Stomach (tissue), 4 donors: ENCODE data around the gene THSD7B.

Source experiments
- CTCF ChIP-seq, 7 experiments: fragments of 450-650 bp in 4 of 7; fragments of 200-600 bp in 3 of 7; sonication (generic) in 3 of 7; IDR thresholded peaks; one replicate each; pipeline ENCODE4 v1.5.1; 2016 to 2019; ENCODE audit warnings: antibody characterized with exemption in 7 of 7, control low read depth in 2 of 7, mild to moderate bottlenecking in 1 of 7
- POLR2A ChIP-seq, 4 donors: fragments of 450-650 bp; IDR thresholded peaks; one replicate each; pipeline ENCODE4 v1.6.1; 2016; ENCODE audit warnings: antibody characterized with exemption in 4 of 4, control low read depth in 2 of 4, mild to moderate bottlenecking in 1 of 4, moderate library complexity in 1 of 4

GRCh38 chr2:137718786-137719185 is 953.4 kb downstream of the THSD7B start:
- no peak for TF ChIP-seq CTCF (IDR thresholded peaks at IDR 0.05)
- no peak for TF ChIP-seq POLR2A (IDR thresholded peaks at IDR 0.05)
